ENCODE data around the gene VILL.

The VILL gene

DNA sequence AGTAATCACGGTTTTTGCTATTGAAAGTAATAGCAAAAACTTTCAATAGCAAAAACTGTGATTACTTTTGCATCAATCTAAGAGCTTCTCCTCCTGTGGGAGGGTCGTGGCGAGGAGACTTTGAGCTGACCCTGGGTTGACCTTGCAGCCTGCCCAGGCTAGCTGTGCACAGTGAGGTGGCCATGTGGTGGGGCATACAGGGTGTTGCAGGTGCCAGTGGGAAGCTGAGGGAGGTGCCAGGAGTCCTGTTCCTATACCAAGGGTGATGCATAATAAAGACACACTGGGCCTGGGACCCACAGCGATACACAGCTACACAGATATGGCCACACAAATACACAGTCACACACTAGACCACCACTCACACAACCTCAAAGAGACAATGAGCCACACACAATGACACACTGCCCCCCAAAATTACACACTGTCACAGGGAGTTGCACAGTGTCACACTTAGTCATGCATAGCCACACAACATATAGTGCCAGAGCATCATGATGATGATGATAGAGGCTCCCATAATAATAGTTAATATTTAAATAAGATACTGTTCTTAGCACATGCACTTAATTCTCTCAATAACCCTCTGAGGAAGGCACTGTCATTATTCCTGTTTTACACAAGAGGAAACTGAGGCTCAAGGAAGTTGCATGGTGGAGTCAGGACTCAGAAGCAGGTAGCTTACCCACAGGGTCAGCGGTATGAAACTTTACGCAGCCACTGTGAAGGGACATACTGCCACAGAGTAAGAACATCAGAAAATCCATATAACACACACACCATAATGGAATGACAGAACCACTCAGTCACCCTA is 32.5 kb downstream of the VILL start:
- TF ChIP-seq, protein P1, sequence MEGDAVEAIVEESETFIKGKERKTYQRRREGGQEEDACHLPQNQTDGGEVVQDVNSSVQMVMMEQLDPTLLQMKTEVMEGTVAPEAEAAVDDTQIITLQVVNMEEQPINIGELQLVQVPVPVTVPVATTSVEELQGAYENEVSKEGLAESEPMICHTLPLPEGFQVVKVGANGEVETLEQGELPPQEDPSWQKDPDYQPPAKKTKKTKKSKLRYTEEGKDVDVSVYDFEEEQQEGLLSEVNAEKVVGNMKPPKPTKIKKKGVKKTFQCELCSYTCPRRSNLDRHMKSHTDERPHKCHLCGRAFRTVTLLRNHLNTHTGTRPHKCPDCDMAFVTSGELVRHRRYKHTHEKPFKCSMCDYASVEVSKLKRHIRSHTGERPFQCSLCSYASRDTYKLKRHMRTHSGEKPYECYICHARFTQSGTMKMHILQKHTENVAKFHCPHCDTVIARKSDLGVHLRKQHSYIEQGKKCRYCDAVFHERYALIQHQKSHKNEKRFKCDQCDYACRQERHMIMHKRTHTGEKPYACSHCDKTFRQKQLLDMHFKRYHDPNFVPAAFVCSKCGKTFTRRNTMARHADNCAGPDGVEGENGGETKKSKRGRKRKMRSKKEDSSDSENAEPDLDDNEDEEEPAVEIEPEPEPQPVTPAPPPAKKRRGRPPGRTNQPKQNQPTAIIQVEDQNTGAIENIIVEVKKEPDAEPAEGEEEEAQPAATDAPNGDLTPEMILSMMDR (IDR thresholded peaks at IDR 0.05; ENCODE audit: low read depth, low read length) = no peak
- no peaks in the 10 kb centered on the region for H3K9me3 ChIP-seq (ENCODE audit: severe bottlenecking)
- H3K27me3 ChIP-seq (ENCODE audit: insufficient read depth, low read depth, severe bottlenecking) = no peaks in the 10 kb centered on the region
- H3K4me3 ChIP-seq (ENCODE audit: low read depth, low read length) = no peak overlapping the region
- H3K27ac ChIP-seq = no peak overlapping the region
- DNase-seq = no peak
- no peaks in the 10 kb centered on the region for H3K36me3 ChIP-seq

DNA sequence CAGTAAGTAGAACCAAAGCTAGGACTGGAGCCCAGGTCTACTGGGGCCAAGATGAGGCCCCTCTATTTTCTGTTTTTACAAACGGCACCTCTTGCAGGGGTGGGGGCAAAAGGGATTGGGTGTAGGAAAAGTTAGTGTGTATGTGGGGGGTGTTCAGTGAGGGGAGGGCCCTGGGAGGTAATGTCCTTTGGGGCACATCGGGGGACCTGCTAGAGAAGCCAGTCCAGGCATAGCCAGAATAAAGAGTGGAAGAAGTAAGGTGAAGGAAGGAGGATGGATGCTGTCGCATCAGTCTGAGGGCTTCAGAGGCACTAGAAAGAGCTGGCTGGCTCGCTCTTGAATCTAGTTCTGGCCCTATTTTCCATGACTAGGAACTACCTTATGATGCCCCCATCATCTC is 36.3 kb downstream of the VILL start:
- Histone ChIP-seq H3K27ac (no peak overlapping the region), H3K4me3 (ENCODE audit: low read depth, low read length) (no peak overlapping the region), H3K9me3 (ENCODE audit: severe bottlenecking) (no peaks in the 10 kb centered on the region), H3K27me3 (ENCODE audit: insufficient read depth, low read depth, severe bottlenecking) (peaks cover 20% of the 10 kb centered on the region), H3K36me3 (no peaks in the 10 kb centered on the region)
- no peak for DNase-seq
- TF ChIP-seq, protein P1 (IDR thresholded peaks at IDR 0.05; ENCODE audit: low read depth, low read length) = no peak

DNA sequence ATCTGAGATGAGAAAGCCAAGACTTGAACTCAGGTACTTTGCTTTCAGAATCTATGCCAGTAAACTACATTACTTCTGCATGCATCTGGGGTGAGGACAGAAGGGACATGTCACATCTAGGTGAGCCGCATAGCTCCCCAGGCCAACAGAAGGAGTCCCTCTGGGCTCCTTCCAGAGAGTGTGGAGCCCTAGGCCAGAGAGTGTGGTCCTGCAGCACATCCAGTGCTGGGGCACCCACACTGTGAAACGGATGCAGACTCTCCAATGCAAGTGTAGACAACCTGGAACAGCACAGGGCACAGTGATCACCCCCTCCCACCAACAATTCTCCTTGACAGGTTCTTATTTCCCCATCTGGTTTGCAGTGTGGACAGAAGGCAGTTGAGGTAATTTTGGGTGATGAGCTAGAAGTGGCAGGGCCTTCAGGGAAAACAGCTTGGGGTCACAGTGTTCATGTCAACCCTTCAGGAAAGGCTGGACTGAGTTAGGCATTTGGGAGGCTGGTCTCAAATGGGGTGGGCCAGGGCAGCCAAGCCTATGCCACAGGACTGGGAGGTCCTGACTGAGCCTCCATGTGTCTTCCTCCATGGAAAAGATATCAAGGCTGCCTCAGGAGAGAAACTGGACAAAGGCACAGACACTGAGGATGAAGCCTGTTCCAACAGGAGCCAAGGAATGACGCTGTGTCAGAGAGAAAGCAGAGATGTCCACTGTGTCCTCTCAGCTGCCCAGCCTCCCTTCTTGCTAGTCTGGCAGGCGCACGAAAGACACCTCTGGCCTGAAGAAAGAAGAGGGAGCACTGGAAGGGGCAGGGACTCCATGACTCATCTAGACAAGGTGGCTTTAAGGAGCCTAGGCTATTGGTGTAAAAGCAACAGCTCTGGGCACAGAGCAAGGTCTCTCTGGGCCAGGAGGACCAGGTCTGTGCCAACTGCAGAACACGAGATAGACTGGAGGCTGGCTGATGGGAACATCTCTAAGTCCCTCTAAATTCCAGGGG is 37.2 kb downstream of the VILL start:
- Histone ChIP-seq H3K36me3 (no peaks in the 10 kb centered on the region), H3K4me3 (ENCODE audit: low read depth, low read length) (no peak overlapping the region), H3K27ac (no peak overlapping the region), H3K27me3 (ENCODE audit: insufficient read depth, low read depth, severe bottlenecking) (peaks cover 21% of the 10 kb centered on the region), H3K9me3 (ENCODE audit: severe bottlenecking) (no peaks in the 10 kb centered on the region)
- DNase-seq = no peak
- TF ChIP-seq, protein P1 (IDR thresholded peaks at IDR 0.05; ENCODE audit: low read depth, low read length) = no peak

DNA sequence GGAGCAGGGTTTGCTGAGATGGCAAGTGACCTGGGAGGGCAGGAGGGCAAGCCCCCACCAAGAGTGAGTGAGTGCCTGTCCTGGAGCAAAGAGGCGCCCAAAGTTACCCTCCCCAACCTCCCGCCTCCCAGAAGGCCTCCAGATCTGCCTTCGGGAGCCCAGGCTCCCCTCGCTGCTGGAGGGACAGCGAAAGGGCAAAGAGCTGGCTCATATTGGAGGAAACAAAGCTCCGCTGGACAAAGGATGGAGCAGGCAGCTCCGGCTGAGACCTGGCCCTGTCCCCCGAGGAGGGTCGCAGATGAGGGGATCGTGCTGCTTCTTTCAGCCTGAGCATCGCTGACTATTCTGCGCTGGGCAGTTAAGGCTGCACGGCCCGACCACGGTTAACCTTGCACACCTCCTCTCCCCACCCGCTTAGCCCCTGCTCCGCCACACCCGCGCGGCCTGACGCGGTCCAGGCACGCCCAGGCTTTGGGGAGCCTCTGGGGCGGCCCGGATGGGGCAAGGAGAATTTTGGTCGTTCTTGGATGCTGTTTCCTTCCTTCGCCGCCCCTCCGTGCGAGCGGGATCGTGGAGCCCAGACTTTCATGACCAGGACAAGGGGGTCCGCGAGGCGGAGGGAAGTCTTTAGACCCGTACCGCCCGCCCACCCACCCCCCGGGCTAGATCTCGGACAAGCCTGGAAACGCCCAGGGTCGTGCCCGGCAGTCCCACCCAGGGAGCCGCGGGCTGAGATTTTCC is 38.2 kb downstream of the VILL start:
- Histone ChIP-seq H3K4me3 (ENCODE audit: low read depth, low read length) (no peak overlapping the region), H3K36me3 (no peaks in the 10 kb centered on the region), H3K27me3 (ENCODE audit: insufficient read depth, low read depth, severe bottlenecking) (peaks cover 21% of the 10 kb centered on the region), H3K27ac (no peak overlapping the region), H3K9me3 (ENCODE audit: severe bottlenecking) (no peaks in the 10 kb centered on the region)
- TF ChIP-seq, protein P1 (IDR thresholded peaks at IDR 0.05; ENCODE audit: low read depth, low read length) = no peak
- no peak for DNase-seq

DNA sequence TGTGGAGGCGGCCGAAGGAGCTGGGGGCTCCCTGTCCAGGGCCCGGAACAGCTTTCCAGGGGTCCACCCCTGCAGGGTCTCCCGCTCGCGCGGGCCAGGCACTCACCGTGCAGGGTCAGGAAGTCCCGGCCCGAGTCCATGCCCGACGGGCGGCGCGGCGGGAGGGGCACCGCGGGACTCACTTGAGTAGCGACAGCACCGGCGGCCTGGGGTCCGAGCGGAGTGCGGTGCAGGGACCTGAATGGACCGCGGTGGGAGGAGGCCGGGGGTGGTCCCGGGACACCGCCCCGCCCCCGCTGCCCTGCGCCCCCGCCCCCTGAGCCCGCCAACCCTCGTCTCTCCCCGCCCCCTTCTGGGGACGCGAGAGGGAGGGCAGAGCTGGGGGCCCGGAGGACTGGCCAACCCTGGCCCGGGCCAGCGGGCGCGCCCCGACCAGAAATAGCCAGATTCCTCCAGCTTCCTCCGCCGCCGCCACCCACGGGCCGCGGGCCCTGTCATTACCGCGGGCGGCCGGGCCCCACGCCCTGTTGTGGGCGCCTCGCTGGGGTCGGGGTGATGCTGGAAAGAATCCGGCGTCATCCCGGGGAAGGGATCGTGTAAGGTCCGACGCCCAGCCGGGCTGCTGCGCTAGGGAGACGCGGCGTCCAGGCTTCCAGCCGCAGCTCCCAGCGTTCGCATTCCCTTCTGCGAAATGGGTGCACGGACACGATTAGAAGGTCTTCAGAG is 39.0 kb downstream of the VILL start, which contains the start of gene PLCD1:
TSS of gene PLCD1 (minus strand) at position 243 of the 726 bp plus-strand sequence. CDS start at position 140, 103 bp downstream.
- peaks cover 21% of the 10 kb centered on the region for H3K27me3 ChIP-seq (ENCODE audit: insufficient read depth, low read depth, severe bottlenecking)
- no peak within 1 kb of the TSS for H3K27ac ChIP-seq
- H3K9me3 ChIP-seq (ENCODE audit: severe bottlenecking) = no peaks in the 10 kb centered on the region
- TF ChIP-seq, protein P1 (IDR thresholded peaks at IDR 0.05; ENCODE audit: low read depth, low read length) = no peak
- H3K4me3 ChIP-seq (ENCODE audit: low read depth, low read length) = no peak within 1 kb of the TSS
- no peaks in the 10 kb centered on the region for H3K36me3 ChIP-seq
- DNase-seq = no peak
